ENCODE measurements around the gene LSP1. TPM values are rescaled to one million over a fixed set of nuclear protein-coding genes. Genes with fewer than 3 reads are reported as not detected.
A peak's percentile ranks its signal among the peaks of the same experiment; 100 is the strongest.

Gene LSP1
- total RNA-seq, 4 donors from 2014 or later: 10.3 to 36.5 (median 35.4) TPM

DNA sequence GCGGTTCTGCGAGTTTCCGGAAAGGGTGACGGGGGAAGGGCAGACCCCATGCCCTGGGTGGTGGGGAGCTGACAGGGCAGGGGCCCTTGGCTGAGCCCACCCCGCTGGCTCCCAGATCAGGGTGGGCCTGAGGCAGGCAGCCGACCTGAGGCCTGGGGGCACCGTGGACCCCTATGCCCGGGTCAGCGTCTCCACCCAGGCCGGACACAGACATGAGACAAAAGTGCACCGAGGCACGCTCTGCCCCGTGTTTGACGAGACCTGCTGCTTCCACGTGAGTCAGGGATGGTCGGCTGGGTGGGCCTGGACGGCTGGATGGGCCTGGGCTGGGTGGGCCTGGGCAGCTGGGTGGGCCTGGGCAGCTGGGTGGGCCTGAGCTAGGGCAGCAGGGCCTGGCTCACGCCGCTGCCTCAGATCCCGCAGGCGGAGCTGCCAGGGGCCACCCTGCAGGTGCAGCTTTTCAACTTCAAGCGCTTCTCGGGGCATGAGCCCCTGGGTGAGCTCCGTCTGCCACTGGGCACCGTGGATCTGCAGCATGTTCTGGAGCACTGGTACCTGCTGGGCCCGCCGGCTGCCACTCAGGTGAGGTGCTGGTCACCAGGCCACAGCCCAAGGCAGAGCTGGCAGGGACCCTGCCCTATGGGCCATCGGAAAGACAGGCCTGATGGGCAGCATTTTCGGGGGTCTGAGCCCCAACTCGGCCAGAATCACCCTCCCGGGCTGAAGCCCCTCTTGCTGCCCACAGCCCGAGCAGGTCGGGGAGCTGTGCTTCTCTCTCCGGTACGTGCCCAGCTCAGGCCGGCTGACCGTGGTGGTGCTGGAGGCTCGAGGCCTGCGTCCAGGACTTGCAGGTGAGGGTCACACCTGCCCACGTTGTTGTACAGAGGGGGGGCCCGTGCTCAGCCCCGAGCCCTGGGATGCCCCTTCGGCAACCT lies 16.6 kb upstream of the LSP1 start:
- H3K9me3 ChIP-seq: no peaks in the 10 kb centered on the region
- intact Hi-C loops (cut with DNase I): loop anchor here (5.0 kb wide), 1 partner anchor 316 kb away; no protein-coding TSS in a partner anchor
- 91% methylated on average over 7 of the region's 43 CpGs for WGBS
- DNase-seq (ENCODE audit: extremely low spot score): no peak
- H3K36me3 ChIP-seq: no peaks in the 10 kb centered on the region
- no peak overlapping the region for H3K27ac ChIP-seq (replicated peaks in 1 of 4)
- no peak overlapping the region for H3K4me3 ChIP-seq
- peaks cover 11 to 36% (median 20%) of the 10 kb centered on the region in 4 donors for H3K4me1 ChIP-seq
- TF ChIP-seq POLR2AphosphoS5 (IDR thresholded peaks at IDR 0.05) (no peak), EP300 (IDR thresholded peaks at IDR 0.05) (no peak), POLR2A (IDR thresholded peaks at IDR 0.05; ENCODE audit: low read depth) (no peak)
- TF ChIP-seq, protein P1, sequence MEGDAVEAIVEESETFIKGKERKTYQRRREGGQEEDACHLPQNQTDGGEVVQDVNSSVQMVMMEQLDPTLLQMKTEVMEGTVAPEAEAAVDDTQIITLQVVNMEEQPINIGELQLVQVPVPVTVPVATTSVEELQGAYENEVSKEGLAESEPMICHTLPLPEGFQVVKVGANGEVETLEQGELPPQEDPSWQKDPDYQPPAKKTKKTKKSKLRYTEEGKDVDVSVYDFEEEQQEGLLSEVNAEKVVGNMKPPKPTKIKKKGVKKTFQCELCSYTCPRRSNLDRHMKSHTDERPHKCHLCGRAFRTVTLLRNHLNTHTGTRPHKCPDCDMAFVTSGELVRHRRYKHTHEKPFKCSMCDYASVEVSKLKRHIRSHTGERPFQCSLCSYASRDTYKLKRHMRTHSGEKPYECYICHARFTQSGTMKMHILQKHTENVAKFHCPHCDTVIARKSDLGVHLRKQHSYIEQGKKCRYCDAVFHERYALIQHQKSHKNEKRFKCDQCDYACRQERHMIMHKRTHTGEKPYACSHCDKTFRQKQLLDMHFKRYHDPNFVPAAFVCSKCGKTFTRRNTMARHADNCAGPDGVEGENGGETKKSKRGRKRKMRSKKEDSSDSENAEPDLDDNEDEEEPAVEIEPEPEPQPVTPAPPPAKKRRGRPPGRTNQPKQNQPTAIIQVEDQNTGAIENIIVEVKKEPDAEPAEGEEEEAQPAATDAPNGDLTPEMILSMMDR (IDR thresholded peaks at IDR 0.05): no peak
- peaks cover 0 to 24% (median 0%) of the 10 kb centered on the region in 4 donors for H3K27me3 ChIP-seq

DNA sequence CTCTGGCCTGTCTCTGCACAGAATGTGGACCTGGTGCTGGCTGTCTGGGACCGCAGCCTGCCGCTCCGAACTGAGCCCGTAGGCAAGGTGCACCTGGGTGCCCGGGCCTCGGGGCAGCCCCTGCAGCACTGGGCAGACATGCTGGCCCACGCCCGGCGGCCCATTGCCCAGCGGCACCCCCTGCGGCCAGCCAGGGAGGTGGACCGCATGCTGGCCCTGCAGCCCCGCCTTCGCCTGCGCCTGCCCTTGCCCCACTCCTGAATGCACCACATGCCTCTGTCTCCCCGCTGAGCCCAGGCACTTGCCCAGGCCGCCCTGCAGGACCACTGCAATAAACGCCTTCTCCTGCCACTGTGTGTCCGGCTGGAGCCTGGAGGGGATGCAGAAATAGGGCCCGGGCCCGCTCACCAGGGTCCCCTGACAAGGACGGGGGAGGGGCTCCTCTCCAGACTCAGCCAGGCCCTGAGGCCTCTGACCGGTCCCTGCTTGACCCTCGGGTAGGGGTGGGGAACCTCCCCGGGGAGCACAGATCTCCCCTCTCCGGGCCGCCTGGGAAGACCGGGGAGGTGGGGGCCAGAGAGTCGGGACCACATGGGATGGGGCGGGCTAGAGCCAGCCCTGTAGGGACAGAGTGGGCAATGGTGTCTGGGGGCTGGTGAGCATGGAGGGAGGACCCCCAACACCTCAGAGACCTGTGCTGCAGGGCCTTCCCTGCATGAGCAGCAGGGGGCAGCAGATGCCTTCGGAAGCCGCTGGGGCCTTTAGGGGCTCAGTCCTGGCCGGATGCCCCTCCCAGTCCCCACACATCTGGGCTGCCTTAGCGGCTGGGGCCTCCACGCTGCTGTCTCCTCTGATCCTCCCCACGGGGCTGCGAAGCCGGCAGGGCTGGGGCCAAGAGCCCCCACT lies 15.5 kb upstream of the LSP1 start:
- TF ChIP-seq, protein P1 (IDR thresholded peaks at IDR 0.05): peak; percentile 82 to 88 (median 86)
- no peak for TF ChIP-seq POLR2A (IDR thresholded peaks at IDR 0.05; ENCODE audit: low read depth)
- TF ChIP-seq POLR2AphosphoS5 (IDR thresholded peaks at IDR 0.05): peak in 1 of 2 donors; percentile 25
- Histone ChIP-seq H3K27me3 (peaks cover 0 to 13% (median 0%) of the 10 kb centered on the region in 4 donors), H3K4me1 (peaks cover 10 to 30% (median 15%) of the 10 kb centered on the region in 4 donors), H3K4me3 (no peak overlapping the region), H3K27ac (replicated peaks in 1 of 4) (no peak overlapping the region), H3K36me3 (no peaks in the 10 kb centered on the region), H3K9me3 (no peaks in the 10 kb centered on the region)
- intact Hi-C loops (cut with DNase I): loop anchor here (5.0 kb wide), 1 partner anchor 315 kb away; no protein-coding TSS in a partner anchor
- WGBS: 73% methylated on average over 11 of the region's 38 CpGs
- DNase-seq (ENCODE audit: extremely low spot score): no peak

DNA sequence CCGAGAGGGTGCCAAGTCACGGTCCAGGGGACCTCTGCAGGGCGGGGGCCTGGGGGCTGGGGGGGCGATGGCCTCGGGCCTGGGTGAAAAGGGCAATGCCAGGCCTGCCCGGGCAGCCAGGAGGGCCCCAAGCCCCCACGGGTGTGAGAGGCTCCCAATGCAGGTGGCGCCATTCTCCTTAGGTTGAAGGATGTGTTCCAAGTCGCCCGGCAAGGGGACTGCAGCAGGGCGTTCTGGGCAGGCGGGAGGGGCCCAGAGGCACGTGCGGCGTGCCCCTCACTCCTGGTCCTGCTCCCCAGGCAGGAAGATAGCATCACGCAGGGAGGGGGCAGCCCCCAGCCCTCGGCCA lies 14.8 kb upstream of the LSP1 start:
- no peak for TF ChIP-seq EP300 (IDR thresholded peaks at IDR 0.05)
- no peak for TF ChIP-seq POLR2A (IDR thresholded peaks at IDR 0.05; ENCODE audit: low read depth)
- TF ChIP-seq, protein P1 (IDR thresholded peaks at IDR 0.05): no peak
- TF ChIP-seq POLR2AphosphoS5 (IDR thresholded peaks at IDR 0.05): no peak
- no peaks in the 10 kb centered on the region for H3K36me3 ChIP-seq
- H3K27ac ChIP-seq (replicated peaks in 1 of 4): no peak overlapping the region
- H3K9me3 ChIP-seq: no peaks in the 10 kb centered on the region
- WGBS: 100% methylated on average over 1 of the region's 17 CpGs
- H3K4me3 ChIP-seq: no peak overlapping the region
- peaks cover 0 to 11% (median 0%) of the 10 kb centered on the region in 4 donors for H3K27me3 ChIP-seq
- intact Hi-C loops (cut with DNase I): loop anchor here (5.0 kb wide), 1 partner anchor 314 kb away; no protein-coding TSS in a partner anchor
- no peak for DNase-seq (ENCODE audit: extremely low spot score)
- H3K4me1 ChIP-seq: peaks cover 7 to 24% (median 11%) of the 10 kb centered on the region in 4 donors

DNA sequence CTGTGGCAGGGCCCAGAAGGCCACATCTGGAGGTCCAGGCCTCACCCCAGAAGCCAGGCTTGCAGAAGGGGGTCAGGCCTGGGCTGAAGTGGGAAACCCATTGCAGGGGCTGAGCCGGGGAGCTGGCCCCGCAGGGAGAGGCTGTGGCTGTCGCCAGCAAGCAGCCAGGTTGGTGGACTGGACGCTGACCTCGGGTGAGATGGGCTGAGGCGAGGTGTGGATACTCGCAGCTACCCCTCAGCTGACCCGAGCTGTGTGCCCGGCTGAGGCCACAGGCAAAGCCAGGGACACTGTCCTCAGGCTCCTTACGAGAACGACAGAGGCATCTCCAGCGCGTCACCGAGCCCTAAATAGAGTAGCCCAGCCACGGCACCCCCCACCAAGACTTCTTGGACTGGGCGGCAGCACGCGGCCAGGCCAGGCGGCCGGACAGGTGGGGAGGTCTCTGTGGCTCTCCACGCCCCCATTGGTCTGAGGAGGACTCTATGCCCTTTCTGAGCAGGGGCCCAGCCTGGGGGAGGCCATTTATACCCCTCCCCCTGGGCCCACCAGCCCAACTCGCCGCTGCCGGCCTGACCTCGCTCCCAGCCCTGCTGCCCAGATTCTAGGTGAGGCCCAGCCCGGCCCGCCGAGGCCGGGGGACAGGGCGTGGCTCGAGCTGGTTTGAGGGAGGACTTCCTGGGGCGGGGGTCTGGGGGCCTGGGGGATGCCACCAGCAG lies 14.3 kb upstream of the LSP1 start, which contains the start of gene TNNI2:
Gene TNNI2, plus strand, starts transcription at position 556 of the 719 bp plus-strand sequence. CDS start 716 bp downstream, outside the sequence.
- Histone ChIP-seq H3K9me3 (no peaks in the 10 kb centered on the region), H3K4me3 (no peak within 1 kb of the TSS), H3K27me3 (peaks cover 0 to 11% (median 0%) of the 10 kb centered on the region in 4 donors), H3K36me3 (no peaks in the 10 kb centered on the region), H3K4me1 (peaks cover 7 to 24% (median 11%) of the 10 kb centered on the region in 4 donors), H3K27ac (replicated peaks in 1 of 4) (no peak within 1 kb of the TSS)
- intact Hi-C loops (cut with DNase I): loop anchor here (5.0 kb wide), 1 partner anchor 314 kb away; no protein-coding TSS in a partner anchor
- DNase-seq (ENCODE audit: extremely low spot score): no peak
- WGBS: 94% methylated on average over 12 of the region's 32 CpGs
- TF ChIP-seq POLR2AphosphoS5 (IDR thresholded peaks at IDR 0.05) (no peak), POLR2A (IDR thresholded peaks at IDR 0.05; ENCODE audit: low read depth) (no peak), EP300 (IDR thresholded peaks at IDR 0.05) (no peak)
- TF ChIP-seq, protein P1 (IDR thresholded peaks at IDR 0.05): no peak
